HCT116 (cell line): ENCODE data around the gene CENPF. TPM values are rescaled to one million over a fixed set of nuclear protein-coding genes. Genes with fewer than 3 reads are reported as not detected.

Experiments
- ATAC-seq: fragments of 200-7000 bp; cut with Tn5 transposase; 2 replicates; pipeline ENCODE4 v1.9.1; 2020; ENCODE audit warnings: mild to moderate bottlenecking, moderate library complexity
- BruUV-seq: library from RNA; stranded (reverse); fragments of 400-500 nt; replicated peaks from 2 replicates; lab custom pipeline; 2021; lab: Mats Ljungman, UMichigan
- CTCF ChIA-PET: fragments of 300-600 bp; sonication (Branson Sonifier 250); formaldehyde crosslinking; loops from one replicate; lab custom pipeline; 2021; ENCODE audit warnings: antibody characterized with exemption; lab: Charles Lee
- POLR2A ChIA-PET: fragments of 300-600, 350-600 bp; sonication (Branson Sonifier 250); formaldehyde crosslinking; loops from one replicate; lab custom pipeline; 2021; ENCODE audit warnings: antibody characterized with exemption; lab: Charles Lee
- RAD21 ChIA-PET, 2 experiments: fragments of 300-600 bp; sonication (Branson Sonifier 250); formaldehyde crosslinking; loops; one replicate each; lab custom pipeline; 2023; ENCODE audit warnings: low total read pairs in 2 of 2; ENCODE audit not compliant: uncharacterized antibody in 2 of 2, unreplicated experiment in 2 of 2, low non-redundant PET in 1 of 2; lab: Charles Lee
- DNase-seq: peaks from one replicate; pipeline ENCODE4 v3.0.0-alpha.2; 2010; ENCODE audit warnings: low read depth, low spot score
- H2AFZ ChIP-seq: fragments of 200-600 bp; shearing (Covaris generic), sonication (generic); 2 replicates; pipeline ENCODE4 v1.6.1; 2017; ENCODE audit warnings: low read depth, mixed run types, mixed read lengths, antibody characterized with exemption, low read length; ENCODE audit not compliant: poor library complexity, severe bottlenecking
- H3K27ac ChIP-seq: 2 replicates; pipeline ENCODE4 v1.5.1; 2012; ENCODE audit warnings: low read depth, low read length
- H3K27me3 ChIP-seq: fragments of 200-600 bp; sonication (generic); 2 replicates; pipeline ENCODE4 v1.6.1; 2016; ENCODE audit warnings: mixed run types, low read length, mixed read lengths; ENCODE audit not compliant: insufficient read depth
- H3K36me3 ChIP-seq, 2 experiments: fragments of 200-500 bp in 1 of 2; fragments of 200-600 bp in 1 of 2; sonication (Bioruptor generic) in 1 of 2; sonication (generic) in 1 of 2; 2 replicates each; pipeline versions ENCODE4 v1.5.1 to v1.6.1; 2014 to 2016; ENCODE audit warnings: low read length in 2 of 2, inconsistent platforms in 1 of 2, mixed read lengths in 1 of 2, mixed run types in 1 of 2; ENCODE audit not compliant: insufficient read depth in 2 of 2, control insufficient read depth in 1 of 2
- H3K4me1 ChIP-seq, 2 experiments: fragments of 200-600 bp in 1 of 2; sonication (generic) in 1 of 2; 2 replicates each; pipeline versions ENCODE4 v1.5.1 to v1.6.1; 2012 to 2017; ENCODE audit warnings: low read length in 2 of 2, inconsistent platforms in 1 of 2, mild to moderate bottlenecking in 1 of 2, mixed read lengths in 1 of 2, mixed run types in 1 of 2, moderate library complexity in 1 of 2; ENCODE audit not compliant: insufficient read depth in 2 of 2, control insufficient read depth in 1 of 2
- H3K4me2 ChIP-seq: fragments of 200-600 bp; sonication (generic); 2 replicates; pipeline ENCODE4 v1.6.1; 2017; ENCODE audit warnings: mixed run types, low read length, mixed read lengths
- H3K4me3 ChIP-seq, 2 experiments: fragments of 200-600 bp in 1 of 2; sonication (generic) in 1 of 2; replicated peaks in 1 of 2; 2 replicates each; pipeline ENCODE4 v1.5.1; 2011 to 2016; ENCODE audit warnings: low read length in 2 of 2, control low read depth in 1 of 2, low read depth in 1 of 2, mild to moderate bottlenecking in 1 of 2, mixed read lengths in 1 of 2, mixed run types in 1 of 2
- H3K79me2 ChIP-seq: fragments of 200-600 bp; sonication (generic); 2 replicates; pipeline ENCODE4 v1.6.1; 2017; ENCODE audit warnings: mild to moderate bottlenecking, mixed run types, low read length, moderate library complexity, mixed read lengths; ENCODE audit not compliant: insufficient read depth
- H3K9ac ChIP-seq: fragments of 200-600 bp; sonication (generic); 2 replicates; pipeline ENCODE4 v1.6.1; 2016; ENCODE audit warnings: low read length, mixed read lengths
- H3K9me2 ChIP-seq: fragments of 200-600 bp; sonication (generic), shearing (Covaris generic); 2 replicates; pipeline ENCODE4 v1.6.1; 2017; ENCODE audit warnings: mixed run types, mild to moderate bottlenecking, moderate library complexity; ENCODE audit not compliant: insufficient read depth
- H3K9me3 ChIP-seq, 2 experiments: fragments of 200-500 bp in 1 of 2; fragments of 200-600 bp in 1 of 2; sonication (Bioruptor generic) in 1 of 2; sonication (generic) in 1 of 2; 2 replicates each; pipeline ENCODE4 v1.6.1; 2014 to 2017; ENCODE audit warnings: low read length in 2 of 2, mixed read lengths in 2 of 2, inconsistent platforms in 1 of 2, low read depth in 1 of 2, mild to moderate bottlenecking in 1 of 2, mixed run types in 1 of 2, moderate library complexity in 1 of 2; ENCODE audit not compliant: control insufficient read depth in 1 of 2, insufficient read depth in 1 of 2
- H4K20me1 ChIP-seq: fragments of 200-600 bp; sonication (generic), shearing (Covaris generic); 2 replicates; pipeline ENCODE4 v1.6.1; 2017; ENCODE audit warnings: mixed run types, mild to moderate bottlenecking, moderate library complexity; ENCODE audit not compliant: insufficient read depth
- CEBPB ChIP-seq: IDR thresholded peaks from 2 replicates; pipeline ENCODE4 v1.6.1; 2012; ENCODE audit warnings: low read depth
- CTCF ChIP-seq, 3 experiments: fragments of 200-600 bp in 1 of 3; sonication (generic) in 1 of 3; IDR thresholded peaks in 2 of 3; conservative IDR thresholded peaks in 1 of 3; 2 replicates each; pipeline ENCODE4 v1.5.1; 2012 to 2017; ENCODE audit warnings: low read depth in 2 of 3, low read length in 2 of 3, antibody characterized with exemption in 1 of 3, borderline replicate concordance in 1 of 3, control low read depth in 1 of 3, mild to moderate bottlenecking in 1 of 3, mixed read lengths in 1 of 3, mixed run types in 1 of 3, moderate library complexity in 1 of 3; ENCODE audit not compliant: insufficient read depth in 1 of 3
- ELF1 ChIP-seq: IDR thresholded peaks from 2 replicates; pipeline ENCODE4 v1.6.1; 2012; ENCODE audit warnings: low read depth, borderline replicate concordance
- EZH2phosphoT487 ChIP-seq: fragments of 200-600 bp; IDR thresholded peaks from 2 replicates; pipeline ENCODE4 v1.6.1; 2018; ENCODE audit warnings: antibody characterized with exemption, borderline replicate concordance
- JUND ChIP-seq: IDR thresholded peaks from 2 replicates; pipeline ENCODE4 v1.6.1; 2012
- MAX ChIP-seq: IDR thresholded peaks from 2 replicates; pipeline ENCODE4 v1.6.1; 2012
- POLR2A ChIP-seq: IDR thresholded peaks from 2 replicates; pipeline ENCODE4 v1.7.0; 2011; ENCODE audit warnings: borderline replicate concordance; ENCODE audit not compliant: insufficient read depth, insufficient read length; ENCODE audit errors: extremely low read depth
- REST ChIP-seq: IDR thresholded peaks from 2 replicates; pipeline ENCODE4 v1.6.1; 2012; ENCODE audit warnings: low read depth
- SIN3A ChIP-seq: IDR thresholded peaks from 2 replicates; pipeline ENCODE4 v1.6.1; 2012; ENCODE audit warnings: low read depth
- SP1 ChIP-seq: IDR thresholded peaks from 2 replicates; pipeline ENCODE4 v1.6.1; 2012; ENCODE audit warnings: low read depth
- SRF ChIP-seq: IDR thresholded peaks from 2 replicates; pipeline ENCODE4 v1.6.1; 2012; ENCODE audit warnings: low read depth
- TCF7L2 ChIP-seq: IDR thresholded peaks from 2 replicates; pipeline ENCODE4 v1.7.0; 2011; ENCODE audit warnings: borderline replicate concordance, inconsistent platforms; ENCODE audit not compliant: insufficient read depth, insufficient read length; ENCODE audit errors: extremely low read depth
- YY1 ChIP-seq: IDR thresholded peaks from 2 replicates; pipeline ENCODE4 v1.6.1; 2011; ENCODE audit warnings: low read length, low read depth, moderate library complexity, mild to moderate bottlenecking; ENCODE audit not compliant: insufficient replicate concordance; ENCODE audit errors: extremely low read depth
- ZBTB33 ChIP-seq: IDR thresholded peaks from 2 replicates; pipeline ENCODE4 v1.6.1; 2011; ENCODE audit warnings: mild to moderate bottlenecking, low read length, moderate library complexity; ENCODE audit not compliant: insufficient replicate concordance; ENCODE audit errors: extremely low read depth
- ZFX ChIP-seq: fragments of 450-650 bp; IDR thresholded peaks from 2 replicates; pipeline ENCODE4 v1.6.1; 2017
- intact Hi-C: fragments of 100-400 bp; cut with micrococcal nuclease; formaldehyde crosslinking; loops from 2 replicates; pipeline ENCODE4 v1.10.0; 2022
- total RNA-seq: library from RNA; stranded (reverse); gene quantifications from one replicate; pipeline ENCODE4 v1.2.1, GENCODE V29; 2021; ENCODE audit not compliant: unreplicated experiment

The CENPF gene
- total RNA-seq, 1 experiment from 2014 or later, result 120 TPM

GRCh38 chr1:214587165-214587564, 15.8 kb upstream of the CENPF start:
- ChIA-PET RAD21 (no interaction called here), CTCF (interaction anchor here (4.2 to 8.7 kb wide), 2 partner anchors 199 to 255 kb away, joined by 18 to 130 read pairs; no protein-coding TSS in a partner anchor), POLR2A (no interaction called here)
- Histone ChIP-seq H4K20me1 (no peaks in the 10 kb centered on the region), H3K27ac (no peak overlapping the region), H3K9ac (no peak overlapping the region), H3K4me3 (no peak overlapping the region), H2AFZ (no peak overlapping the region), H3K36me3 (no peaks in the 10 kb centered on the region), H3K9me3 (no peaks in the 10 kb centered on the region), H3K79me2 (no peaks in the 10 kb centered on the region), H3K9me2 (no peaks in the 10 kb centered on the region), H3K4me2 (no peak overlapping the region), H3K27me3 (no peaks in the 10 kb centered on the region), H3K4me1 (peaks cover under 1 to 9% of the 10 kb centered on the region in 2 experiments; a peak in 3 of 4 replicates)
- no TSS peak for BruUV-seq
- DNase-seq, result no peak
- TF ChIP-seq YY1, result no peak
- TF ChIP-seq MAX, result no peak
- TF ChIP-seq ZFX, result no peak
- no peak for TF ChIP-seq EZH2phosphoT487
- no peak for TF ChIP-seq REST
- no peak for TF ChIP-seq TCF7L2
- TF ChIP-seq POLR2A, result no peak
- no peak for TF ChIP-seq SP1
- TF ChIP-seq SIN3A, result no peak
- no peak for TF ChIP-seq CTCF (IDR thresholded peaks at IDR 0.05 in 2 of 3, conservative IDR thresholded peaks at IDR 0.05 in 1 of 3; ENCODE audit: borderline replicate concordance in 1 of 3, insufficient read depth in 1 of 3, low read depth in 2 of 3, low read length in 2 of 3)
- no peak for TF ChIP-seq ZBTB33
- TF ChIP-seq CEBPB, result no peak
- no peak for TF ChIP-seq ELF1
- TF ChIP-seq JUND, result no peak
- TF ChIP-seq SRF, result no peak
- intact Hi-C loops, result no loop called here
- ATAC-seq, result no peak
